HCT116 (cell line): Measurements from ENCODE around the gene APBA2. TPM values are rescaled to one million over a fixed set of nuclear protein-coding genes. Genes with fewer than 3 reads are reported as not detected.

ENCODE experiments used
- ATAC-seq: fragments of 200-7000 bp; cut with Tn5 transposase; 2 replicates; pipeline ENCODE4 v1.9.1; 2020; ENCODE audit warnings: mild to moderate bottlenecking, moderate library complexity
- BruUV-seq: library from RNA; stranded (reverse); fragments of 400-500 nt; replicated peaks from 2 replicates; lab custom pipeline; 2021; lab: Mats Ljungman, UMichigan
- CTCF ChIA-PET: fragments of 300-600 bp; sonication (Branson Sonifier 250); formaldehyde crosslinking; loops from one replicate; lab custom pipeline; 2021; ENCODE audit warnings: antibody characterized with exemption; lab: Charles Lee
- POLR2A ChIA-PET: fragments of 300-600, 350-600 bp; sonication (Branson Sonifier 250); formaldehyde crosslinking; loops from one replicate; lab custom pipeline; 2021; ENCODE audit warnings: antibody characterized with exemption; lab: Charles Lee
- RAD21 ChIA-PET, 2 experiments: fragments of 300-600 bp; sonication (Branson Sonifier 250); formaldehyde crosslinking; loops; one replicate each; lab custom pipeline; 2023; ENCODE audit warnings: low total read pairs in 2 of 2; ENCODE audit not compliant: uncharacterized antibody in 2 of 2, unreplicated experiment in 2 of 2, low non-redundant PET in 1 of 2; lab: Charles Lee
- DNase-seq: peaks from one replicate; pipeline ENCODE4 v3.0.0-alpha.2; 2010; ENCODE audit warnings: low read depth, low spot score
- H2AFZ ChIP-seq: fragments of 200-600 bp; shearing (Covaris generic), sonication (generic); 2 replicates; pipeline ENCODE4 v1.6.1; 2017; ENCODE audit warnings: low read depth, mixed run types, mixed read lengths, antibody characterized with exemption, low read length; ENCODE audit not compliant: poor library complexity, severe bottlenecking
- H3K27ac ChIP-seq: 2 replicates; pipeline ENCODE4 v1.5.1; 2012; ENCODE audit warnings: low read depth, low read length
- H3K27me3 ChIP-seq: fragments of 200-600 bp; sonication (generic); 2 replicates; pipeline ENCODE4 v1.6.1; 2016; ENCODE audit warnings: mixed run types, low read length, mixed read lengths; ENCODE audit not compliant: insufficient read depth
- H3K36me3 ChIP-seq, 2 experiments: fragments of 200-500 bp in 1 of 2; fragments of 200-600 bp in 1 of 2; sonication (Bioruptor generic) in 1 of 2; sonication (generic) in 1 of 2; 2 replicates each; pipeline versions ENCODE4 v1.5.1 to v1.6.1; 2014 to 2016; ENCODE audit warnings: low read length in 2 of 2, inconsistent platforms in 1 of 2, mixed read lengths in 1 of 2, mixed run types in 1 of 2; ENCODE audit not compliant: insufficient read depth in 2 of 2, control insufficient read depth in 1 of 2
- H3K4me1 ChIP-seq, 2 experiments: fragments of 200-600 bp in 1 of 2; sonication (generic) in 1 of 2; 2 replicates each; pipeline versions ENCODE4 v1.5.1 to v1.6.1; 2012 to 2017; ENCODE audit warnings: low read length in 2 of 2, inconsistent platforms in 1 of 2, mild to moderate bottlenecking in 1 of 2, mixed read lengths in 1 of 2, mixed run types in 1 of 2, moderate library complexity in 1 of 2; ENCODE audit not compliant: insufficient read depth in 2 of 2, control insufficient read depth in 1 of 2
- H3K4me2 ChIP-seq: fragments of 200-600 bp; sonication (generic); 2 replicates; pipeline ENCODE4 v1.6.1; 2017; ENCODE audit warnings: mixed run types, low read length, mixed read lengths
- H3K4me3 ChIP-seq, 2 experiments: fragments of 200-600 bp in 1 of 2; sonication (generic) in 1 of 2; replicated peaks in 1 of 2; 2 replicates each; pipeline ENCODE4 v1.5.1; 2011 to 2016; ENCODE audit warnings: low read length in 2 of 2, control low read depth in 1 of 2, low read depth in 1 of 2, mild to moderate bottlenecking in 1 of 2, mixed read lengths in 1 of 2, mixed run types in 1 of 2
- H3K79me2 ChIP-seq: fragments of 200-600 bp; sonication (generic); 2 replicates; pipeline ENCODE4 v1.6.1; 2017; ENCODE audit warnings: mild to moderate bottlenecking, mixed run types, low read length, moderate library complexity, mixed read lengths; ENCODE audit not compliant: insufficient read depth
- H3K9ac ChIP-seq: fragments of 200-600 bp; sonication (generic); 2 replicates; pipeline ENCODE4 v1.6.1; 2016; ENCODE audit warnings: low read length, mixed read lengths
- H3K9me2 ChIP-seq: fragments of 200-600 bp; sonication (generic), shearing (Covaris generic); 2 replicates; pipeline ENCODE4 v1.6.1; 2017; ENCODE audit warnings: mixed run types, mild to moderate bottlenecking, moderate library complexity; ENCODE audit not compliant: insufficient read depth
- H3K9me3 ChIP-seq, 2 experiments: fragments of 200-500 bp in 1 of 2; fragments of 200-600 bp in 1 of 2; sonication (Bioruptor generic) in 1 of 2; sonication (generic) in 1 of 2; 2 replicates each; pipeline ENCODE4 v1.6.1; 2014 to 2017; ENCODE audit warnings: low read length in 2 of 2, mixed read lengths in 2 of 2, inconsistent platforms in 1 of 2, low read depth in 1 of 2, mild to moderate bottlenecking in 1 of 2, mixed run types in 1 of 2, moderate library complexity in 1 of 2; ENCODE audit not compliant: control insufficient read depth in 1 of 2, insufficient read depth in 1 of 2
- H4K20me1 ChIP-seq: fragments of 200-600 bp; sonication (generic), shearing (Covaris generic); 2 replicates; pipeline ENCODE4 v1.6.1; 2017; ENCODE audit warnings: mixed run types, mild to moderate bottlenecking, moderate library complexity; ENCODE audit not compliant: insufficient read depth
- ATF3 ChIP-seq: IDR thresholded peaks from 2 replicates; pipeline ENCODE4 v1.6.1; 2012
- CBX3 ChIP-seq: IDR thresholded peaks from 2 replicates; pipeline ENCODE4 v1.6.1; 2012; ENCODE audit warnings: low read depth
- CEBPB ChIP-seq: IDR thresholded peaks from 2 replicates; pipeline ENCODE4 v1.6.1; 2012; ENCODE audit warnings: low read depth
- CTCF ChIP-seq, 3 experiments: fragments of 200-600 bp in 1 of 3; sonication (generic) in 1 of 3; IDR thresholded peaks in 2 of 3; conservative IDR thresholded peaks in 1 of 3; 2 replicates each; pipeline ENCODE4 v1.5.1; 2012 to 2017; ENCODE audit warnings: low read depth in 2 of 3, low read length in 2 of 3, antibody characterized with exemption in 1 of 3, borderline replicate concordance in 1 of 3, control low read depth in 1 of 3, mild to moderate bottlenecking in 1 of 3, mixed read lengths in 1 of 3, mixed run types in 1 of 3, moderate library complexity in 1 of 3; ENCODE audit not compliant: insufficient read depth in 1 of 3
- EGR1 ChIP-seq: IDR thresholded peaks from 2 replicates; pipeline ENCODE4 v1.6.1; 2012; ENCODE audit warnings: low read depth
- ELF1 ChIP-seq: IDR thresholded peaks from 2 replicates; pipeline ENCODE4 v1.6.1; 2012; ENCODE audit warnings: low read depth, borderline replicate concordance
- EZH2 ChIP-seq: fragments of 200-600 bp; sonication (generic); IDR thresholded peaks from 2 replicates; pipeline ENCODE4 v1.6.1; 2017; ENCODE audit warnings: antibody characterized with exemption, mixed run types
- EZH2phosphoT487 ChIP-seq: fragments of 200-600 bp; IDR thresholded peaks from 2 replicates; pipeline ENCODE4 v1.6.1; 2018; ENCODE audit warnings: antibody characterized with exemption, borderline replicate concordance
- JUND ChIP-seq: IDR thresholded peaks from 2 replicates; pipeline ENCODE4 v1.6.1; 2012
- MAX ChIP-seq: IDR thresholded peaks from 2 replicates; pipeline ENCODE4 v1.6.1; 2012
- POLR2A ChIP-seq: IDR thresholded peaks from 2 replicates; pipeline ENCODE4 v1.7.0; 2011; ENCODE audit warnings: borderline replicate concordance; ENCODE audit not compliant: insufficient read depth, insufficient read length; ENCODE audit errors: extremely low read depth
- POLR2AphosphoS5 ChIP-seq: IDR thresholded peaks from 2 replicates; pipeline ENCODE4 v1.6.1; 2011; ENCODE audit warnings: mild to moderate bottlenecking, low read depth, low read length, moderate library complexity
- RAD21 ChIP-seq: IDR thresholded peaks from 2 replicates; pipeline ENCODE4 v1.6.1; 2012; ENCODE audit warnings: low read depth, mild to moderate bottlenecking
- REST ChIP-seq: IDR thresholded peaks from 2 replicates; pipeline ENCODE4 v1.6.1; 2012; ENCODE audit warnings: low read depth
- SRF ChIP-seq: IDR thresholded peaks from 2 replicates; pipeline ENCODE4 v1.6.1; 2012; ENCODE audit warnings: low read depth
- TCF7L2 ChIP-seq: IDR thresholded peaks from 2 replicates; pipeline ENCODE4 v1.7.0; 2011; ENCODE audit warnings: borderline replicate concordance, inconsistent platforms; ENCODE audit not compliant: insufficient read depth, insufficient read length; ENCODE audit errors: extremely low read depth
- YY1 ChIP-seq: IDR thresholded peaks from 2 replicates; pipeline ENCODE4 v1.6.1; 2011; ENCODE audit warnings: low read length, low read depth, moderate library complexity, mild to moderate bottlenecking; ENCODE audit not compliant: insufficient replicate concordance; ENCODE audit errors: extremely low read depth
- ZBTB33 ChIP-seq: IDR thresholded peaks from 2 replicates; pipeline ENCODE4 v1.6.1; 2011; ENCODE audit warnings: mild to moderate bottlenecking, low read length, moderate library complexity; ENCODE audit not compliant: insufficient replicate concordance; ENCODE audit errors: extremely low read depth
- ZFX ChIP-seq: fragments of 450-650 bp; IDR thresholded peaks from 2 replicates; pipeline ENCODE4 v1.6.1; 2017
- ZNF274 ChIP-seq: fragments of 200-500 bp; sonication (Bioruptor generic); IDR thresholded peaks from 2 replicates; pipeline ENCODE4 v1.6.1; 2014; ENCODE audit warnings: mild to moderate bottlenecking, low read depth, low read length, inconsistent platforms
- intact Hi-C: fragments of 100-400 bp; cut with micrococcal nuclease; formaldehyde crosslinking; loops from 2 replicates; pipeline ENCODE4 v1.10.0; 2022
- total RNA-seq: library from RNA; stranded (reverse); gene quantifications from one replicate; pipeline ENCODE4 v1.2.1, GENCODE V29; 2021; ENCODE audit not compliant: unreplicated experiment

APBA2 gene
- total RNA-seq, 1 experiment from 2014 or later, result 0.47 TPM

- no peak overlapping the region for H3K4me3 ChIP-seq
- RAD21 ChIA-PET, result no interaction called here
- POLR2A ChIA-PET, result no interaction called here
- no peak overlapping the region for H2AFZ ChIP-seq
- intact Hi-C loops, result no loop called here
- H4K20me1 ChIP-seq, result no peaks in the 10 kb centered on the region
- no peaks in the 10 kb centered on the region for H3K79me2 ChIP-seq
- H3K36me3 ChIP-seq, result no peaks in the 10 kb centered on the region
- peaks cover 0 to 1% of the 10 kb centered on the region in 2 experiments; a peak in 1 of 4 replicates for H3K4me1 ChIP-seq
- BruUV-seq, result no TSS peak
- CTCF ChIA-PET, result interaction anchor here (1.2 kb wide), 2 partner anchors 108 to 119 kb away, joined by 3 to 5 read pairs; no protein-coding TSS in a partner anchor
- H3K4me2 ChIP-seq, result no peak overlapping the region
- ATAC-seq, result no peak
- no peaks in the 10 kb centered on the region for H3K9me2 ChIP-seq
- peaks cover 21% of the 10 kb centered on the region for H3K27me3 ChIP-seq
- no peaks in the 10 kb centered on the region for H3K9me3 ChIP-seq
- TF ChIP-seq YY1 (no peak), CBX3 (no peak), ATF3 (no peak), CEBPB (no peak), POLR2AphosphoS5 (no peak), EGR1 (no peak), EZH2 (no peak), REST (no peak), EZH2phosphoT487 (no peak), SRF (no peak), POLR2A (no peak), MAX (no peak), ZNF274 (no peak), ZBTB33 (no peak), ELF1 (no peak), RAD21 (no peak), CTCF (IDR thresholded peaks at IDR 0.05 in 2 of 3, conservative IDR thresholded peaks at IDR 0.05 in 1 of 3; ENCODE audit: borderline replicate concordance in 1 of 3, insufficient read depth in 1 of 3, low read depth in 2 of 3, low read length in 2 of 3) (no peak), TCF7L2 (no peak), JUND (no peak), ZFX (no peak)
- no peak overlapping the region for H3K27ac ChIP-seq
- no peak overlapping the region for H3K9ac ChIP-seq
- DNase-seq, result no peak
These were observed 97.1 kb downstream of the APBA2 start for GRCh38 chr15:28982886-28983285.
